Activated naive CD4-positive, alpha-beta T cell treated with anti-CD3 and anti-CD28 coated beads, Interleukin-2, amount 50 U/mL, for 24 hours (primary cell): ENCODE data around the gene MKLN1.
A peak's percentile ranks its signal among the peaks of the same experiment; 100 is the strongest.
"Not testable (repeated sequence)": the region's sequence is repeated elsewhere in the genome, so short reads cannot be mapped to it uniquely, and the experiment has no call there.

Source experiments
- H3K27ac Mint-ChIP-seq: one replicate; pipeline ENCODE4 v1.8.0; 2021; ENCODE audit warnings: mild to moderate bottlenecking, mixed read lengths
- H3K27me3 Mint-ChIP-seq: one replicate; pipeline ENCODE4 v1.8.0; 2021; ENCODE audit warnings: mixed read lengths
- H3K36me3 Mint-ChIP-seq: one replicate; pipeline ENCODE4 v1.8.0; 2021; ENCODE audit warnings: mixed read lengths
- H3K4me1 Mint-ChIP-seq: one replicate; pipeline ENCODE4 v1.8.0; 2021; ENCODE audit warnings: mixed read lengths
- H3K4me3 Mint-ChIP-seq: one replicate; pipeline ENCODE4 v1.8.0; 2021; ENCODE audit warnings: mild to moderate bottlenecking, mixed read lengths
- H3K9me3 Mint-ChIP-seq: one replicate; pipeline ENCODE4 v1.8.0; 2021; ENCODE audit warnings: mixed read lengths

The MKLN1 gene

DNA sequence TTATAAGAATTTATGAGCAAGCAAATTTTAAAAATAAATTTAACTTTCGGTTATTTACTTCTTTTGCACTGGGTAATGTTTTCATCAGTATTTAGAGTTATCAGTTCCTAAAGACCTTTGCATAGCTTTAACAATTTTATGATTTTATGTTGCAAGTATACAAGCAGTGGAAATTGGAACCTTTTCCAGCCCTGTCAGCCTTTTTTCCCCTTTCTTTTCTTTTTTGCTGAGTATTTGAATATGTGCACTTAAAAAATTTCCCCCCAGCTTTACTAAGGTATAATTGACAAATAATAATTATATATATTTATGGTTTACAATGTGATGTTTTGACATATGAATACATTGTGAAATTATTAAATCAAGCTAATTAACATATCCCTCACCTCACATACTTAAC lies 62.6 kb downstream of the MKLN1 start:
- no peaks in the 10 kb centered on the region for H3K27me3 Mint-ChIP-seq
- no peak overlapping the region for H3K27ac Mint-ChIP-seq
- H3K9me3 Mint-ChIP-seq, result no peaks in the 10 kb centered on the region
- peaks cover 13% of the 10 kb centered on the region for H3K4me1 Mint-ChIP-seq
- no peak overlapping the region for H3K4me3 Mint-ChIP-seq
- peaks cover 15% of the 10 kb centered on the region for H3K36me3 Mint-ChIP-seq

DNA sequence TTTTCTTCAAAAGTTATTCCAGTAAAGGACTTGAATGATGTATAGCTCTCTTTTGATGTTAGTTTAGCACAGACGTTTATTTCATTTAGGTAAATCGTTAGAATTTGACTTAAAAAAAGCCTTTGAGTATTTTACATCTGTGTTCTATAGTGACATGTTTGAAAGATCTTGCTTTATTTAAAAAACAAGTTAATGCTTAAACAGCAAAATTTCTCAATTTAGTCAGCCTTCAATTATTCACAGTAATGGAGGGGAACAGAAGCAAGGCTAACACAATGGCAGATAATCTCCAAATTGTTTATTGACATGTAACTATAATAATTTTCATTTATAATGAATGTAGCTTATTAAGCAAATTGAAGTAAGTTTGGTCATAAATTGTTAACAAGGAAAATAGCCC lies 63.5 kb downstream of the MKLN1 start:
- H3K4me3 Mint-ChIP-seq, result no peak overlapping the region

DNA sequence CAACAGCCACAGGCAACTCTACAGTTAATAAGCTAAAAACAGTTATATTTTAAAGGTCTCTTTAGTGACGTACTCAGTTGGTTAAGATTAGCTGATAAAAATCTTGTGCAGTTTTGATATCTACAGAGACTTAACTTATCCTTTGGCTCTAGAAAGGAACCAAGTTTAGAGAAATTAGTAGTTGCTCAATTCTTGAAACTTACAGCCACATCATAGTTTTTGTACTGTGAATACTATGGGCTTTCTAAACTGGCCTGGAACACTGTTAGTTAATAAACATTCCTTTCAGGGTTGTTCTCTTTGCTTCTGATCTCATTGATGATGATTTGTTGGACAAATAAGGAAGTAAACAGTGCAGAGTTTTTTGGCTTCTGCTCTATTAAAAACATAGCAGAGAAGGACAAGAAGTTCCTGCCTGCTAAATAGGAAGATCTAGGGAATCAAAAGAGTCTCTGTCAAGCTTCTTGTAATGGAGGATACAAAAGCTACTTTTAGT lies 73.1 kb downstream of the MKLN1 start:
- no peak overlapping the region for H3K4me3 Mint-ChIP-seq
- H3K36me3 Mint-ChIP-seq, result peaks cover 35% of the 10 kb centered on the region
- peaks cover 22% of the 10 kb centered on the region for H3K4me1 Mint-ChIP-seq
- H3K9me3 Mint-ChIP-seq, result no peaks in the 10 kb centered on the region
- no peak overlapping the region for H3K27ac Mint-ChIP-seq
- H3K27me3 Mint-ChIP-seq, result no peaks in the 10 kb centered on the region

More for the DNA sequence above, 63.5 kb downstream of the MKLN1 start:
- H3K27ac Mint-ChIP-seq, result no peak overlapping the region
- H3K9me3 Mint-ChIP-seq, result no peaks in the 10 kb centered on the region
- H3K4me1 Mint-ChIP-seq, result peaks cover 9% of the 10 kb centered on the region
- H3K27me3 Mint-ChIP-seq, result no peaks in the 10 kb centered on the region
- H3K36me3 Mint-ChIP-seq, result peaks cover 15% of the 10 kb centered on the region

DNA sequence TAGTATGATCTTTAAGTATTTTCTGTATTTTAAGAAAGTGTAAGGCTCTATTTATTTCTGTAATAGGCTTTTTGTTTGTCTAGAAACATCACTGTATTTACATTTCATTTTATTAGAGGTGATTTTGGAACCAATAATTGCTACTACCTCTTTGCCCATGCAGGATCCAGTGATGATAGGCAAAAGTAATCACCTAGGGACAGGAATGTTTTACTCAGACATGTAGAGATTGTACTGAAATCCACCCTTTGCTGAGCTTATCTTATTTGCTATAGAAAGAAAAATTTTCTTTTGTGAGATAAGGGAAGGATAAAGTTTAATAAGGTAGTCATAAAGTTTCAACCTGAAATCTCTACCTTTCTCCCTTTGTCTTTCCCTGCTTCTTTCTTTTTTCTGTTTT lies 73.5 kb downstream of the MKLN1 start:
- Mint-ChIP-seq H3K27me3 (no peaks in the 10 kb centered on the region), H3K4me3 (no peak overlapping the region), H3K36me3 (peaks cover 35% of the 10 kb centered on the region), H3K9me3 (no peaks in the 10 kb centered on the region), H3K4me1 (peaks cover 22% of the 10 kb centered on the region), H3K27ac (no peak overlapping the region)

DNA sequence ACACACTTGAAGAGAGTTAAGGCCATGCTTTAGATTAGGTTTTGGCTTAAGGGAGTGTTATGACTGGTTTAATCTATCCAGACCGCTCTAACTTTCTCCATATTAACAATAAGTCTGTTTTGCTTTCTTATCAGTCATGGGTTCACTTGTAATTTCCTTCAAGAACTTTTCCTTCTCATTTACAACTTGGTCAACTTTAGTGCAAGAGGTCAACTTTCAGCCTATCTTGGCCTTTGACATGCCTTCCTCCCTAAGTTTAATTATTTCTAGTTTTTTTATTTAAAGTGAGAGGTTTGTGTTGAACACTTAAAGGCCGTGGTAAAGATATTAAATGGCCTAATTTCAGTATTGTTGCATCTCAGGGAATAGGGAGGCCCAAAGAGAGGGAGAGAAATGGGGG lies 75.6 kb downstream of the MKLN1 start:
- no peak overlapping the region for H3K27ac Mint-ChIP-seq
- H3K4me3 Mint-ChIP-seq, result no peak overlapping the region
- H3K4me1 Mint-ChIP-seq, result peaks cover 37% of the 10 kb centered on the region
- H3K9me3 Mint-ChIP-seq, result no peaks in the 10 kb centered on the region
- peaks cover 41% of the 10 kb centered on the region for H3K36me3 Mint-ChIP-seq
- H3K27me3 Mint-ChIP-seq, result no peaks in the 10 kb centered on the region

DNA sequence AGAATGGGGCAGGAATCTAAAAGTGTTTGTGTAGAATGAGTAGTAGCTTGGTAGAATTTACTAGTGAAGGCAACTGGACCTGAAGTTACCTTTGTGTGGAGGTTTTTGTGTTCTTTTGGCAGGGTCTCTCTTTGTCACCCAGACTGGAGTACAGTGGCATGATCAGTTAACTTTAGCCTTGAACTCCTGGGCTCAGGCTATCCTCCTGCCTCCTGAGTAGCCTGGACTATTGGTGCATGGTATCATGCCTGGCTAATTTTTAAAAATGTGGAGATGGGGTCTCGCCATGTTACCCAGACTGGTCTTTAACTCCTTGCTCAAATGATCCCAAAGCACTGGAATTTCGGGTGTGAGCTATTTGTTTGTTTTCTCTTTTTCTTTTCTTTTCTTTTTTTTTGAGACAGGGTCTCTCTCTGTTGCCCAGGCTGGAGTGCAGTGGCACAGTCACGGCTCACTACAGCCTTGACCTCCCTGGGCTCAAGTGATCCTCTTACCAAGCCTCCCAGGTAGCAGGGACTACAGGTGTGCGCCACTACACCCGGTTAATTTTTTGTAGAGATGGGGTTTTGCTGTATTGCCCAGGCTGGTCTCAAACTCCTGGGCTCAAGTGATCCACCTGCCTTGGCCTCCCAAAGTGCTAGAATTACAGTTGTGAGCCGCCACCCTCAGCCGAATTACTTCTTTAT lies 76.7 kb downstream of the MKLN1 start:
- Mint-ChIP-seq H3K27ac (no peak overlapping the region), H3K9me3 (no peaks in the 10 kb centered on the region)

DNA sequence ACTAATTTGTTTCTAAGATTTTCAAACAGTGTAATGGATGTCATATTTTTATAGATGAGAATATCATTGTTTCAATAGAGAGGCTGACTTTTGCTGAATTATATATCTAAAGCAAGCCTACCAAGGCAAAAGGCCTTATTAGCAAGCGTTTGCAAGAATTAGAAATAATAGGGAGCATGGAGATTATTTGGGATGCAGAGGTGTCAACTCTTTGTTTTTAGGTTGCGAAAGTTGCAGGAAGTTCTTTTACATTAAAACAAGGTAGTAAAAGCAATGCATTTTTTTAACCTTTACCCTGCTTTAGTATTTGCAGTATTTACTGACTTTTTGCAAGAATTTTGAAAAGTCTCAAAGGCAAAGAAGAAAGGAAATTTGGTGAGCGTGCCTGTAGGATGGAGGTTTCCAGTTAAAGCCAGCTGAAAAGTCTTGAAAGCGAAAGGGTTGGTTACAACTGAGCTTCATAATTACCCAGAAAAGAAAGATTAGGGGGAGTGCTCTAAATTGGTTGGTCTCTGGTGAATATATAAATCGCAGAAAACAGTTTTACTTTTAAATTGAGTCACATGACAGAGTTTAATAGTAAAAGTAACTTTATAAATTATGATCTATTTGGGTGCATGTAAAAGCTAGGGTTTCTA lies 81.6 kb downstream of the MKLN1 start:
- no peaks in the 10 kb centered on the region for H3K27me3 Mint-ChIP-seq

More for the DNA sequence above, 76.7 kb downstream of the MKLN1 start:
- Mint-ChIP-seq H3K36me3 (peaks cover 39% of the 10 kb centered on the region), H3K4me1 (peaks cover 39% of the 10 kb centered on the region), H3K27me3 (no peaks in the 10 kb centered on the region), H3K4me3 (no peak overlapping the region)

DNA sequence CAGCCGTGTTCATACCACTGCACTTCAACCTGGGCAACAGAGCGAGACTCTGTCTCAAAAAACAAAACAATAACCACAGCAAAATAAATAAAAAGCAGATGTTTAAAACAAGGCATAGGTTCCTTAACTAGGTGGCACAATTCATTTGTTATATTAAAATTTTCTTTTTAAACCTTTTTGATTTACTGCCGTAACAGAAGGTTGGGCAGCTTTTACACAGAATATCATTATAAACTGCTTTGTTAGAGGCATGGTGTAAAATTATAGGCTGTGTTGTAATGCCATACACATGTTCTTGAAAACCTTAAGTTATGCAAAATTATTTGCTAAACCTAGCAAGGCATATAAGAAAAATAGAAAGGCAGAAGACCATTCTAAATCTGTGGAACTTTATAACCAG lies 84.4 kb downstream of the MKLN1 start:
- peaks cover 8% of the 10 kb centered on the region for H3K36me3 Mint-ChIP-seq
- no peaks in the 10 kb centered on the region for H3K9me3 Mint-ChIP-seq
- H3K27ac Mint-ChIP-seq, result no peak overlapping the region
- no peak overlapping the region for H3K4me3 Mint-ChIP-seq
- no peaks in the 10 kb centered on the region for H3K27me3 Mint-ChIP-seq
- H3K4me1 Mint-ChIP-seq, result peaks cover 12% of the 10 kb centered on the region

More for the DNA sequence above, 81.6 kb downstream of the MKLN1 start:
- peaks cover 11% of the 10 kb centered on the region for H3K36me3 Mint-ChIP-seq
- H3K4me1 Mint-ChIP-seq, result peaks cover 31% of the 10 kb centered on the region
- H3K9me3 Mint-ChIP-seq, result no peaks in the 10 kb centered on the region
- H3K27ac Mint-ChIP-seq, result no peak overlapping the region
- H3K4me3 Mint-ChIP-seq, result no peak overlapping the region

DNA sequence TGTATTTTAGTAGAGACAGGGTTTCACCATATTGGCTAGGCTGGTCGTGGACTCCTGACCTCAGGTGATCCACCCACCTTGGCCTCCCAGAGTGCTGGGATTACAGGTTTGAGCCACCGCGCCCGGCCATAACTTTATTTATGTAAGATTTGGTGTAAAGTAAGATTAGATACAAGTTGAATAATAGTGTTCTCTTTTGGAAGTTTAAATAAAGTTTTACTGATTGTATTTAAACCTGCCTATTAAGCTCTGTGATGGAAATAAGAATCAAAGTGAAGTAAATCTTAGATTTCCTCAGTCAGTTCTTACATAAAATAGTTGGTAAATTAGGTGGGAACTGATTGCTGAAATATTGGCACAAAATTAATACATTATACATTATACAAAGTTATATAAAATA lies 86.0 kb downstream of the MKLN1 start:
- H3K4me3 Mint-ChIP-seq, result no peak overlapping the region
- peaks cover 6% of the 10 kb centered on the region for H3K4me1 Mint-ChIP-seq
- no peak overlapping the region for H3K27ac Mint-ChIP-seq
- peaks cover 9% of the 10 kb centered on the region for H3K36me3 Mint-ChIP-seq
- H3K9me3 Mint-ChIP-seq, result no peaks in the 10 kb centered on the region
- no peaks in the 10 kb centered on the region for H3K27me3 Mint-ChIP-seq

DNA sequence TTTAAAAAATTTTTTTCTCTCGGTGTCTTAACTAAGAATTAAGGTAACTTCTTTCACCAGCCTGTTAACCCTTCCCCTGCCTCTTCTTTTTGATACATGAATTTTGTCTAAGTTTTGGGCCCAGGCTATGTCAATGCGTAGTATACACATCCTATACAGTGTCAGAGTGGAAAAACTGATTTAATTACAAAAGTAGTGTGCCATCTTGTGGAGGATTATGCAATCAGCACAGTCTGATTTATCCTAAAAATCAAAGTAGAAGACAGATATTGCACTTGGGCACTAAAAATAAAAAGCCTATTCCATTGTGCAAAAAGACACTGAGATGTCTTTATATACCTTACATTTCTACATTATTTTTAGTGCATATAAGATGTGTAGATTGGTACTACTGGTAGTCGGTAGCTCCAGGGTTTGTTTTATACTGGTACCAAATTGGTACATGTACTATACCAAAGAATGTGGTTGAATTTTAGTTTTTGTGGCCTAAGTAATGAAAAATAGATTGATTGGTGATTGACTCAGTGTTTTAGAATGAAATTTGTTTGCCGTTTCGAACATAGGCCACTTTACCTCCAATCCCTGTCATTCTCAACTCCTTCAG lies 96.6 kb downstream of the MKLN1 start:
- H3K27ac Mint-ChIP-seq, result peak overlapping the region; percentile 52
- H3K4me1 Mint-ChIP-seq, result peaks cover 26% of the 10 kb centered on the region
- no peak overlapping the region for H3K4me3 Mint-ChIP-seq
- peaks cover 9% of the 10 kb centered on the region for H3K36me3 Mint-ChIP-seq
- no peaks in the 10 kb centered on the region for H3K27me3 Mint-ChIP-seq
- no peaks in the 10 kb centered on the region for H3K9me3 Mint-ChIP-seq

DNA sequence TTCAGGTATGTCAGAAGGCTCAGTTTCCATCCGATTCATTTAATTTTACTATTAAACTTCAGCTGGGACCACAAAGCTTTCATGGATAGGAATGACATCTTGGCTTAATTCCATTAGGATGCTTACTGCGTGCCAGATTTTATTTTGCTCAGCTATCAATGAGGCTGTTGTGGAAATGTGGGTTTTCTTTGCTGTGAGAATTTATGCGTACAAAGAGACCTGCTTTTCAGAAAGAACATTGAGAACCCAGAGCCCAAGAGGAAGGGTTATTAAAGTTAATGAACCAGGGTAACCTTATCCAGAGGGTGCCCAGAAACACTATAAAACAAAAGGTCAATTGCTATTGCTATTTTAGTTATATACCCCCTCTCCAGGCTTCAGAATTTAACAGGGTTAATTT lies 98.3 kb downstream of the MKLN1 start:
- H3K4me1 Mint-ChIP-seq, result peaks cover 14% of the 10 kb centered on the region
- H3K27ac Mint-ChIP-seq, result no peak overlapping the region
- H3K9me3 Mint-ChIP-seq, result no peaks in the 10 kb centered on the region
- no peaks in the 10 kb centered on the region for H3K27me3 Mint-ChIP-seq
- peaks cover 11% of the 10 kb centered on the region for H3K36me3 Mint-ChIP-seq
- H3K4me3 Mint-ChIP-seq, result no peak overlapping the region

DNA sequence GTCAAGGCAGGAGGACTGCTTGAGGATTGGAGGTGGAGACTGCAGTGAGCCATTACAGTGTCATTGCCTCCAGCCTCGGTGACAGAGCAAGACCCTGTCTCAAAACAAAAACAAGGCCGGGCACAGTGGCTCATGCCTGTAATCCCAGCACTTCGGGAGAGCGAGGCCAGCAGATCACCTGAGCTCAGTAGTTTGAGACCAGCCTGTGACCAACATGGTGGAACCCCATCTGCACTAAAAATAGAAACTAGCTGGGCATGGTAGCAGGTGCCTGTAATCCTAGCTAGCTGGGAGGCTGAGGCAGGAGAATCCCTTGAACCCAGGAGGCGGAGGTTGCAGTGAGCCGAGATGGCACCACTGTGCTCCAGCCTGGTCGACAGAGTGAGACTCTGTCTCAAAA lies 103.2 kb downstream of the MKLN1 start:
- H3K9me3 Mint-ChIP-seq, H3K4me3 Mint-ChIP-seq, H3K27me3 Mint-ChIP-seq, H3K27ac Mint-ChIP-seq: not testable (repeated sequence)
- H3K36me3 Mint-ChIP-seq, result peaks cover 26% of the 10 kb centered on the region
- peaks cover 11% of the 10 kb centered on the region for H3K4me1 Mint-ChIP-seq

DNA sequence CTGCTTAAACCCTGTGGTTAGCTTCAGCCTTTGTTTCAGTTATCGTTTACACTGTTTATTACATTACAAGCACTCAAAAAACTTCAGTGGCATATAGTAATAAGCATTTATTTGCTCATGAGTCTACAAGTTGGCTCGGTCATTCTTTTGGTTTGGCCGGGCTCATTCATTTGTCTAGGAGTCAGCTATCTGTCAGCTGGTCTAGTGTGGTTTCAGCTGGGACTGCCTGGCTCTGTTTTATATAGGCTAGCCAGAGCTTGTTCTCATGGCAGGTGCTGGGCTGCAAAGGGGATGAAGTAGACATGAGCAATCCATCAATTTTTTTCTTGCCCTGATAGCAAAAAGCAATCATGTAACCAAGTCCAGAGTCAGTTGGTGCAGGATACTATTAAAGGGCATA lies 103.6 kb downstream of the MKLN1 start:
- no peak overlapping the region for H3K4me3 Mint-ChIP-seq
- no peaks in the 10 kb centered on the region for H3K9me3 Mint-ChIP-seq
- H3K27ac Mint-ChIP-seq, result no peak overlapping the region
- peaks cover 14% of the 10 kb centered on the region for H3K4me1 Mint-ChIP-seq
- peaks cover 26% of the 10 kb centered on the region for H3K36me3 Mint-ChIP-seq
- no peaks in the 10 kb centered on the region for H3K27me3 Mint-ChIP-seq

DNA sequence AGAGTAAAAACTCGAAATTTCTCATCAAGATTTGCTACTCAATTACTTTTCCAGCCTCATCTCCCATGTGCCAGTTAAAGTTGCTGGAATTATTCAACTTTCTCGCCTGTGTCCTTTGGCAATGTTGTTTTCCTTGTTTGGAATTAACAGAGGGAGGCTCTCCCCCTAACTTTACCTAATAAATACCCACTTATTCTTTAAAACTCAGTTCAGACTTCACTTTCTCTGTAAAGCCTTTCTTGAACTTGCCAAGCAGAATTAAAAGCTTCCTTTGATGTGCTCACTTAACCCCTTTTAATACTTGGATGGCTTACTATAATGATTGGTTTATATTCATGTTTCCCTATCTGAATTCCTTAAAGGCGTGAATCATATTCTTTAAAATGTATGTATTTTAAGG lies 104.1 kb downstream of the MKLN1 start:
- H3K27ac Mint-ChIP-seq, result no peak overlapping the region
- peaks cover 15% of the 10 kb centered on the region for H3K4me1 Mint-ChIP-seq
- H3K36me3 Mint-ChIP-seq, result peaks cover 26% of the 10 kb centered on the region
- no peaks in the 10 kb centered on the region for H3K9me3 Mint-ChIP-seq
- H3K4me3 Mint-ChIP-seq, result no peak overlapping the region
- no peaks in the 10 kb centered on the region for H3K27me3 Mint-ChIP-seq

DNA sequence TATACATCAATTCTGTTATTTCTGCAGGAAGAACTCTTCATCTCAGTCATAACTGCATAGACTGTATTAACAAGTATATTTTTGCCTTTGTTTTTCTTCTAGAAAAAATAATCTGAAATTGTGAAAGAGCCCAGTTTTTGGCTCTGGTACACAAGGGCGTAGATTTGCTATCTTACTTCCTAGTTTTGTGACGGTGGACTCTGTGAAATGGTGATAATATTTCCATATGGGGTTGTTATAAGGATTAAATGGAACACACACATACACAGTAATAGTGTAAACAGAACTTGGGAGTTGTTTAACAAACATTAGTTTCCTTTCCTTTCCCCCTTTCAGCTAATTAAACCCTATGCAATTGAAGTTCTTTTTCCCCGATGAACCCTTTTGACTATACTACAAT lies 108.7 kb downstream of the MKLN1 start:
- no peak overlapping the region for H3K4me3 Mint-ChIP-seq
- no peaks in the 10 kb centered on the region for H3K27me3 Mint-ChIP-seq
- peaks cover 32% of the 10 kb centered on the region for H3K36me3 Mint-ChIP-seq
- no peaks in the 10 kb centered on the region for H3K9me3 Mint-ChIP-seq
- peaks cover 15% of the 10 kb centered on the region for H3K4me1 Mint-ChIP-seq
- H3K27ac Mint-ChIP-seq, result no peak overlapping the region

DNA sequence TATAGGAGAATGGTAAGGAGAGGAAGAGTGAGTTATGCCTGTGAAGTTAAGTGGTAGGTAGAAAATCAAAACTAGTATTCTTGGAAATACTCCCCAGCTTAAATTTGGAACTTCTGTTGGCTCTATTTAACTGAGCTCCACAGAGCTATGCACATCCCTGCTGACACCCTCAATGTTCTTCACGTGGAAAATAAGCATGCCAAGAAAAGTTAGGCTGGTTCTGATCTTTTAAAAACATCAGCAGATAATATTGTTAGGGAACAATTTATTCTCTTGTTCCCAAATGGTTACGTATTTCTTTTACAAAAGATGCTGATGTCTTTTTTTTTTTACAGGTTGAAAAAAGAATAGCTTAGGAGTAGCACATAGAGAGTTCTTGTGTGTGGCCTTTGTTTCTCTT lies 111.3 kb downstream of the MKLN1 start:
- Mint-ChIP-seq H3K27ac (no peak overlapping the region), H3K4me1 (peaks cover 10% of the 10 kb centered on the region), H3K27me3 (no peaks in the 10 kb centered on the region), H3K4me3 (no peak overlapping the region), H3K36me3 (peaks cover 20% of the 10 kb centered on the region), H3K9me3 (no peaks in the 10 kb centered on the region)
